ENCODE results near the gene DUSP23.

The DUSP23 gene

GRCh38 chr1:159780583-159781582 lies at the start of gene DUSP23:
TSS of gene DUSP23 (plus strand) at chr1:159780962. CDS start at chr1:159781101, 139 bp downstream.
- Histone ChIP-seq H3K36me3 (ENCODE audit: insufficient read depth) (no peaks in the 10 kb centered on the region), H4K20me1 (ENCODE audit: insufficient read depth) (no peaks in the 10 kb centered on the region), H3K79me2 (ENCODE audit: insufficient read depth, low read depth) (no peaks in the 10 kb centered on the region), H3K4me1 (ENCODE audit: low read depth, poor library complexity, severe bottlenecking) (peaks cover 13% of the 10 kb centered on the region), H3K4me3 (IDR thresholded peaks at IDR 0.05; ENCODE audit: insufficient read depth, low read depth, low read length) (peak within 1 kb of the TSS; percentile 99), H3K9ac (peak within 1 kb of the TSS; percentile 56), H2AFZ (ENCODE audit: low read depth) (peak within 1 kb of the TSS; percentile 80), H3K4me2 (peak within 1 kb of the TSS; percentile 74), H3K27ac (no peak within 1 kb of the TSS), H3K27me3 (ENCODE audit: insufficient read depth, low read depth) (no peaks in the 10 kb centered on the region)
- peak; percentile 98 for TF ChIP-seq CTCF (conservative IDR thresholded peaks at IDR 0.05; ENCODE audit: low read depth, low read length)

GRCh38 chr1:159737238-159737916 lies 43.4 kb upstream of the DUSP23 start:
- H3K27ac ChIP-seq, result no peak overlapping the region

GRCh38 chr1:159743651-159744410 lies 36.9 kb upstream of the DUSP23 start:
- Histone ChIP-seq H3K4me3 (IDR thresholded peaks at IDR 0.05; ENCODE audit: insufficient read depth, low read depth, low read length) (no peak overlapping the region), H3K79me2 (ENCODE audit: insufficient read depth, low read depth) (no peaks in the 10 kb centered on the region), H3K27me3 (ENCODE audit: insufficient read depth, low read depth) (no peaks in the 10 kb centered on the region), H3K27ac (no peak overlapping the region), H4K20me1 (ENCODE audit: insufficient read depth) (no peaks in the 10 kb centered on the region), H3K36me3 (ENCODE audit: insufficient read depth) (no peaks in the 10 kb centered on the region), H2AFZ (ENCODE audit: low read depth) (no peak overlapping the region), H3K9ac (no peak overlapping the region), H3K4me1 (ENCODE audit: low read depth, poor library complexity, severe bottlenecking) (no peaks in the 10 kb centered on the region), H3K4me2 (no peak overlapping the region)
- TF ChIP-seq CTCF (conservative IDR thresholded peaks at IDR 0.05; ENCODE audit: low read depth, low read length), result no peak

More at GRCh38 chr1:159737238-159737916, 43.4 kb upstream of the DUSP23 start:
- no peaks in the 10 kb centered on the region for H3K36me3 ChIP-seq (ENCODE audit: insufficient read depth)
- no peaks in the 10 kb centered on the region for H3K27me3 ChIP-seq (ENCODE audit: insufficient read depth, low read depth)
- H3K4me3 ChIP-seq (IDR thresholded peaks at IDR 0.05; ENCODE audit: insufficient read depth, low read depth, low read length), result no peak overlapping the region
- H3K4me2 ChIP-seq, result no peak overlapping the region
- H3K9ac ChIP-seq, result no peak overlapping the region
- no peaks in the 10 kb centered on the region for H3K79me2 ChIP-seq (ENCODE audit: insufficient read depth, low read depth)
- no peaks in the 10 kb centered on the region for H4K20me1 ChIP-seq (ENCODE audit: insufficient read depth)
- no peak for TF ChIP-seq CTCF (conservative IDR thresholded peaks at IDR 0.05; ENCODE audit: low read depth, low read length)
- H2AFZ ChIP-seq (ENCODE audit: low read depth), result no peak overlapping the region
- no peaks in the 10 kb centered on the region for H3K4me1 ChIP-seq (ENCODE audit: low read depth, poor library complexity, severe bottlenecking)

GRCh38 chr1:159746666-159747065 lies 34.1 kb upstream of the DUSP23 start:
- no peak overlapping the region for H3K9ac ChIP-seq
- no peak overlapping the region for H3K4me2 ChIP-seq
- H2AFZ ChIP-seq (ENCODE audit: low read depth), result no peak overlapping the region
- no peaks in the 10 kb centered on the region for H3K79me2 ChIP-seq (ENCODE audit: insufficient read depth, low read depth)
- no peaks in the 10 kb centered on the region for H3K4me1 ChIP-seq (ENCODE audit: low read depth, poor library complexity, severe bottlenecking)
- TF ChIP-seq CTCF (conservative IDR thresholded peaks at IDR 0.05; ENCODE audit: low read depth, low read length), result no peak
- no peaks in the 10 kb centered on the region for H3K36me3 ChIP-seq (ENCODE audit: insufficient read depth)
- H3K27ac ChIP-seq, result no peak overlapping the region
- no peaks in the 10 kb centered on the region for H4K20me1 ChIP-seq (ENCODE audit: insufficient read depth)
- no peak overlapping the region for H3K4me3 ChIP-seq (IDR thresholded peaks at IDR 0.05; ENCODE audit: insufficient read depth, low read depth, low read length)
- H3K27me3 ChIP-seq (ENCODE audit: insufficient read depth, low read depth), result no peaks in the 10 kb centered on the region

Data from KMS-11 (cell line).